Loucy (cell line): Measurements from ENCODE around the gene KYNU.

Source experiments
- CTCF ChIP-seq: fragments of 200-600 bp; sonication (generic); conservative IDR thresholded peaks from 2 replicates; pipeline ENCODE4 v1.5.1; 2014; ENCODE audit warnings: mild to moderate bottlenecking, antibody characterized with exemption, low read length
- EZH2phosphoT487 ChIP-seq: fragments of 200-600 bp; IDR thresholded peaks from 2 replicates; pipeline ENCODE4 v1.6.1; 2018; ENCODE audit warnings: antibody characterized with exemption, mild to moderate bottlenecking, moderate library complexity, borderline replicate concordance

- TF ChIP-seq CTCF: no peak
- no peak for TF ChIP-seq EZH2phosphoT487
These were observed 207.8 kb downstream of the KYNU start for GRCh38 chr2:143085125-143085784.
